Esophagus muscularis mucosa (tissue), 3 donors: ENCODE measurements around the gene BNC2.

Source experiments
- POLR2A ChIP-seq: fragments of 450-650 bp; IDR thresholded peaks from one replicate; pipeline ENCODE4 v1.6.1; 2017; ENCODE audit warnings: antibody characterized with exemption, moderate library complexity, mild to moderate bottlenecking, low read depth
- TF ChIP-seq, protein P1 (sequence below), 3 experiments: fragments of 200-600 bp in 2 of 3; fragments of 450-650 bp in 1 of 3; sonication (generic) in 2 of 3; IDR thresholded peaks; one replicate each; pipeline ENCODE4 v1.5.1; 2017 to 2019; ENCODE audit warnings: antibody characterized with exemption in 3 of 3, mild to moderate bottlenecking in 2 of 3, moderate library complexity in 1 of 3

DNA sequence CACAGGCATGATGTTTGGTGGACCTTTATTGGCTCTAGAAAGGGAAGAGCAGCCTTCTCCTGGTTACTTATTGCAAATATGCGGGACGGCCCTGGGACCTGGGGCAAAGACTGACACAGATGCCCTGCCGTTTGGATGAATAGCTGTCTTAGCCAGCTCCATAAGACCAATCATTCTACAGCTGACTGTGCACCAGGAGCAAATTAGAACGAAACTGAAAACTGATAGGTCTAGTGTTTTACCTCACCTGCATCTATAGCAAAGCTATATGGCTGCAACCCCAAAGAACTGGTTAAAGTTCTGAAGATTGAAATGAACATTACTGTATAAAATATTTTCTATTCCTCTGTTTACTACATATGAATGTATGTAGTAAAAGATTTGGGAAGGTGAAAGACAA lies 34.2 kb upstream of the BNC2 start:
- TF ChIP-seq, protein P1, sequence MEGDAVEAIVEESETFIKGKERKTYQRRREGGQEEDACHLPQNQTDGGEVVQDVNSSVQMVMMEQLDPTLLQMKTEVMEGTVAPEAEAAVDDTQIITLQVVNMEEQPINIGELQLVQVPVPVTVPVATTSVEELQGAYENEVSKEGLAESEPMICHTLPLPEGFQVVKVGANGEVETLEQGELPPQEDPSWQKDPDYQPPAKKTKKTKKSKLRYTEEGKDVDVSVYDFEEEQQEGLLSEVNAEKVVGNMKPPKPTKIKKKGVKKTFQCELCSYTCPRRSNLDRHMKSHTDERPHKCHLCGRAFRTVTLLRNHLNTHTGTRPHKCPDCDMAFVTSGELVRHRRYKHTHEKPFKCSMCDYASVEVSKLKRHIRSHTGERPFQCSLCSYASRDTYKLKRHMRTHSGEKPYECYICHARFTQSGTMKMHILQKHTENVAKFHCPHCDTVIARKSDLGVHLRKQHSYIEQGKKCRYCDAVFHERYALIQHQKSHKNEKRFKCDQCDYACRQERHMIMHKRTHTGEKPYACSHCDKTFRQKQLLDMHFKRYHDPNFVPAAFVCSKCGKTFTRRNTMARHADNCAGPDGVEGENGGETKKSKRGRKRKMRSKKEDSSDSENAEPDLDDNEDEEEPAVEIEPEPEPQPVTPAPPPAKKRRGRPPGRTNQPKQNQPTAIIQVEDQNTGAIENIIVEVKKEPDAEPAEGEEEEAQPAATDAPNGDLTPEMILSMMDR (IDR thresholded peaks at IDR 0.05) = no peak
- TF ChIP-seq POLR2A = no peak
